HCT116 (cell line): ENCODE results near the gene SEC23A. TPM values are rescaled to one million over a fixed set of nuclear protein-coding genes. Genes with fewer than 3 reads are reported as not detected.

Experiments used
- ATAC-seq: fragments of 200-7000 bp; cut with Tn5 transposase; 2 replicates; pipeline ENCODE4 v1.9.1; 2020; ENCODE audit warnings: mild to moderate bottlenecking, moderate library complexity
- BruUV-seq: library from RNA; stranded (reverse); fragments of 400-500 nt; replicated peaks from 2 replicates; lab custom pipeline; 2021; lab: Mats Ljungman, UMichigan
- CTCF ChIA-PET: fragments of 300-600 bp; sonication (Branson Sonifier 250); formaldehyde crosslinking; loops from one replicate; lab custom pipeline; 2021; ENCODE audit warnings: antibody characterized with exemption; lab: Charles Lee
- POLR2A ChIA-PET: fragments of 300-600, 350-600 bp; sonication (Branson Sonifier 250); formaldehyde crosslinking; loops from one replicate; lab custom pipeline; 2021; ENCODE audit warnings: antibody characterized with exemption; lab: Charles Lee
- RAD21 ChIA-PET, 2 experiments: fragments of 300-600 bp; sonication (Branson Sonifier 250); formaldehyde crosslinking; loops; one replicate each; lab custom pipeline; 2023; ENCODE audit warnings: low total read pairs in 2 of 2; ENCODE audit not compliant: uncharacterized antibody in 2 of 2, unreplicated experiment in 2 of 2, low non-redundant PET in 1 of 2; lab: Charles Lee
- DNase-seq: peaks from one replicate; pipeline ENCODE4 v3.0.0-alpha.2; 2010; ENCODE audit warnings: low read depth, low spot score
- H2AFZ ChIP-seq: fragments of 200-600 bp; shearing (Covaris generic), sonication (generic); 2 replicates; pipeline ENCODE4 v1.6.1; 2017; ENCODE audit warnings: low read depth, mixed run types, mixed read lengths, antibody characterized with exemption, low read length; ENCODE audit not compliant: poor library complexity, severe bottlenecking
- H3K27ac ChIP-seq: 2 replicates; pipeline ENCODE4 v1.5.1; 2012; ENCODE audit warnings: low read depth, low read length
- H3K27me3 ChIP-seq: fragments of 200-600 bp; sonication (generic); 2 replicates; pipeline ENCODE4 v1.6.1; 2016; ENCODE audit warnings: mixed run types, low read length, mixed read lengths; ENCODE audit not compliant: insufficient read depth
- H3K36me3 ChIP-seq, 2 experiments: fragments of 200-500 bp in 1 of 2; fragments of 200-600 bp in 1 of 2; sonication (Bioruptor generic) in 1 of 2; sonication (generic) in 1 of 2; 2 replicates each; pipeline versions ENCODE4 v1.5.1 to v1.6.1; 2014 to 2016; ENCODE audit warnings: low read length in 2 of 2, inconsistent platforms in 1 of 2, mixed read lengths in 1 of 2, mixed run types in 1 of 2; ENCODE audit not compliant: insufficient read depth in 2 of 2, control insufficient read depth in 1 of 2
- H3K4me1 ChIP-seq, 2 experiments: fragments of 200-600 bp in 1 of 2; sonication (generic) in 1 of 2; 2 replicates each; pipeline versions ENCODE4 v1.5.1 to v1.6.1; 2012 to 2017; ENCODE audit warnings: low read length in 2 of 2, inconsistent platforms in 1 of 2, mild to moderate bottlenecking in 1 of 2, mixed read lengths in 1 of 2, mixed run types in 1 of 2, moderate library complexity in 1 of 2; ENCODE audit not compliant: insufficient read depth in 2 of 2, control insufficient read depth in 1 of 2
- H3K4me2 ChIP-seq: fragments of 200-600 bp; sonication (generic); 2 replicates; pipeline ENCODE4 v1.6.1; 2017; ENCODE audit warnings: mixed run types, low read length, mixed read lengths
- H3K4me3 ChIP-seq, 2 experiments: fragments of 200-600 bp in 1 of 2; sonication (generic) in 1 of 2; replicated peaks in 1 of 2; 2 replicates each; pipeline ENCODE4 v1.5.1; 2011 to 2016; ENCODE audit warnings: low read length in 2 of 2, control low read depth in 1 of 2, low read depth in 1 of 2, mild to moderate bottlenecking in 1 of 2, mixed read lengths in 1 of 2, mixed run types in 1 of 2
- H3K79me2 ChIP-seq: fragments of 200-600 bp; sonication (generic); 2 replicates; pipeline ENCODE4 v1.6.1; 2017; ENCODE audit warnings: mild to moderate bottlenecking, mixed run types, low read length, moderate library complexity, mixed read lengths; ENCODE audit not compliant: insufficient read depth
- H3K9ac ChIP-seq: fragments of 200-600 bp; sonication (generic); 2 replicates; pipeline ENCODE4 v1.6.1; 2016; ENCODE audit warnings: low read length, mixed read lengths
- H3K9me2 ChIP-seq: fragments of 200-600 bp; sonication (generic), shearing (Covaris generic); 2 replicates; pipeline ENCODE4 v1.6.1; 2017; ENCODE audit warnings: mixed run types, mild to moderate bottlenecking, moderate library complexity; ENCODE audit not compliant: insufficient read depth
- H3K9me3 ChIP-seq, 2 experiments: fragments of 200-500 bp in 1 of 2; fragments of 200-600 bp in 1 of 2; sonication (Bioruptor generic) in 1 of 2; sonication (generic) in 1 of 2; 2 replicates each; pipeline ENCODE4 v1.6.1; 2014 to 2017; ENCODE audit warnings: low read length in 2 of 2, mixed read lengths in 2 of 2, inconsistent platforms in 1 of 2, low read depth in 1 of 2, mild to moderate bottlenecking in 1 of 2, mixed run types in 1 of 2, moderate library complexity in 1 of 2; ENCODE audit not compliant: control insufficient read depth in 1 of 2, insufficient read depth in 1 of 2
- H4K20me1 ChIP-seq: fragments of 200-600 bp; sonication (generic), shearing (Covaris generic); 2 replicates; pipeline ENCODE4 v1.6.1; 2017; ENCODE audit warnings: mixed run types, mild to moderate bottlenecking, moderate library complexity; ENCODE audit not compliant: insufficient read depth
- CEBPB ChIP-seq: IDR thresholded peaks from 2 replicates; pipeline ENCODE4 v1.6.1; 2012; ENCODE audit warnings: low read depth
- EZH2phosphoT487 ChIP-seq: fragments of 200-600 bp; IDR thresholded peaks from 2 replicates; pipeline ENCODE4 v1.6.1; 2018; ENCODE audit warnings: antibody characterized with exemption, borderline replicate concordance
- JUND ChIP-seq: IDR thresholded peaks from 2 replicates; pipeline ENCODE4 v1.6.1; 2012
- POLR2AphosphoS5 ChIP-seq: IDR thresholded peaks from 2 replicates; pipeline ENCODE4 v1.6.1; 2011; ENCODE audit warnings: mild to moderate bottlenecking, low read depth, low read length, moderate library complexity
- RAD21 ChIP-seq: IDR thresholded peaks from 2 replicates; pipeline ENCODE4 v1.6.1; 2012; ENCODE audit warnings: low read depth, mild to moderate bottlenecking
- SP1 ChIP-seq: IDR thresholded peaks from 2 replicates; pipeline ENCODE4 v1.6.1; 2012; ENCODE audit warnings: low read depth
- ZFX ChIP-seq: fragments of 450-650 bp; IDR thresholded peaks from 2 replicates; pipeline ENCODE4 v1.6.1; 2017
- intact Hi-C: fragments of 100-400 bp; cut with micrococcal nuclease; formaldehyde crosslinking; loops from 2 replicates; pipeline ENCODE4 v1.10.0; 2022
- total RNA-seq: library from RNA; stranded (reverse); gene quantifications from one replicate; pipeline ENCODE4 v1.2.1, GENCODE V29; 2021; ENCODE audit not compliant: unreplicated experiment
- TF ChIP-seq, protein P1 (sequence below), 3 experiments: fragments of 200-600 bp in 1 of 3; sonication (generic) in 1 of 3; IDR thresholded peaks in 2 of 3; conservative IDR thresholded peaks in 1 of 3; 2 replicates each; pipeline ENCODE4 v1.5.1; 2012 to 2017; ENCODE audit warnings: low read depth in 2 of 3, low read length in 2 of 3, antibody characterized with exemption in 1 of 3, borderline replicate concordance in 1 of 3, control low read depth in 1 of 3, mild to moderate bottlenecking in 1 of 3, mixed read lengths in 1 of 3, mixed run types in 1 of 3, moderate library complexity in 1 of 3; ENCODE audit not compliant: insufficient read depth in 1 of 3

SEC23A gene
- total RNA-seq, 1 experiment from 2014 or later: 81.7 TPM

GRCh38 chr14:38991299-38991698 lies 111.7 kb downstream of the SEC23A start (continued):
- TF ChIP-seq, protein P1, sequence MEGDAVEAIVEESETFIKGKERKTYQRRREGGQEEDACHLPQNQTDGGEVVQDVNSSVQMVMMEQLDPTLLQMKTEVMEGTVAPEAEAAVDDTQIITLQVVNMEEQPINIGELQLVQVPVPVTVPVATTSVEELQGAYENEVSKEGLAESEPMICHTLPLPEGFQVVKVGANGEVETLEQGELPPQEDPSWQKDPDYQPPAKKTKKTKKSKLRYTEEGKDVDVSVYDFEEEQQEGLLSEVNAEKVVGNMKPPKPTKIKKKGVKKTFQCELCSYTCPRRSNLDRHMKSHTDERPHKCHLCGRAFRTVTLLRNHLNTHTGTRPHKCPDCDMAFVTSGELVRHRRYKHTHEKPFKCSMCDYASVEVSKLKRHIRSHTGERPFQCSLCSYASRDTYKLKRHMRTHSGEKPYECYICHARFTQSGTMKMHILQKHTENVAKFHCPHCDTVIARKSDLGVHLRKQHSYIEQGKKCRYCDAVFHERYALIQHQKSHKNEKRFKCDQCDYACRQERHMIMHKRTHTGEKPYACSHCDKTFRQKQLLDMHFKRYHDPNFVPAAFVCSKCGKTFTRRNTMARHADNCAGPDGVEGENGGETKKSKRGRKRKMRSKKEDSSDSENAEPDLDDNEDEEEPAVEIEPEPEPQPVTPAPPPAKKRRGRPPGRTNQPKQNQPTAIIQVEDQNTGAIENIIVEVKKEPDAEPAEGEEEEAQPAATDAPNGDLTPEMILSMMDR (IDR thresholded peaks at IDR 0.05 in 2 of 3, conservative IDR thresholded peaks at IDR 0.05 in 1 of 3; ENCODE audit: borderline replicate concordance in 1 of 3, insufficient read depth in 1 of 3, low read depth in 2 of 3, low read length in 2 of 3): no peak
- no peak for TF ChIP-seq SP1

- TF ChIP-seq JUND (no peak), RAD21 (no peak), ZFX (no peak), POLR2AphosphoS5 (no peak), EZH2phosphoT487 (no peak), CEBPB (no peak)
- TF ChIP-seq, protein P1 (IDR thresholded peaks at IDR 0.05 in 2 of 3, conservative IDR thresholded peaks at IDR 0.05 in 1 of 3; ENCODE audit: borderline replicate concordance in 1 of 3, insufficient read depth in 1 of 3, low read depth in 2 of 3, low read length in 2 of 3): no peak
- Histone ChIP-seq H3K4me2 (no peak overlapping the region), H3K79me2 (no peaks in the 10 kb centered on the region), H3K4me1 (0 out of 4 replicates have a peak, but pooled peaks cover 0 to 3% of the 10 kb centered on the region in 2 experiments), H3K27me3 (peaks cover 3% of the 10 kb centered on the region; the same call in 1 of the 2 replicates), H4K20me1 (no peaks in the 10 kb centered on the region), H3K36me3 (no peaks in the 10 kb centered on the region), H2AFZ (no peak overlapping the region), H3K27ac (no peak overlapping the region), H3K4me3 (no peak overlapping the region), H3K9me3 (no peaks in the 10 kb centered on the region), H3K9me2 (no peaks in the 10 kb centered on the region), H3K9ac (no peak overlapping the region)
- ATAC-seq (no peak), DNase-seq (no peak)
- RAD21 ChIA-PET: no interaction called here
- CTCF ChIA-PET: no interaction called here
- intact Hi-C loops: no loop called here
- no TSS peak for BruUV-seq
- POLR2A ChIA-PET: no interaction called here
Observed at GRCh38 chr14:38989922-38990546, 113.0 kb downstream of the SEC23A start.
